Cardiac muscle cell (in vitro differentiated cells and primary cell): Measurements from ENCODE around the gene GPS1. TPM values are rescaled to one million over a fixed set of nuclear protein-coding genes. Genes with fewer than 3 reads are reported as not detected.

Experiments used
- DNase-seq, 2 donors: peaks; one replicate each; pipeline versions ENCODE4 v3.0.0 to v3.0.0-alpha.2; 2010 to 2017; ENCODE audit warnings: low read depth in 1 of 2, low spot score in 1 of 2
- H3K27ac ChIP-seq: fragments of 200-600 bp; sonication (generic); 2 replicates; pipeline ENCODE4 v1.5.1; 2016
- H3K27me3 ChIP-seq: fragments of 200-600 bp; sonication (generic); 2 replicates; pipeline ENCODE4 v1.6.0; 2016; ENCODE audit warnings: control low read depth
- H3K36me3 ChIP-seq: fragments of 200-600 bp; sonication (generic); 2 replicates; pipeline ENCODE4 v1.5.1; 2016; ENCODE audit warnings: control low read depth
- H3K4me1 ChIP-seq: fragments of 200-600 bp; sonication (generic); 2 replicates; pipeline ENCODE4 v1.8.1; 2017; ENCODE audit warnings: low read depth, mild to moderate bottlenecking, mixed run types
- H3K4me3 ChIP-seq: fragments of 200-600 bp; sonication (generic); 2 replicates; pipeline ENCODE4 v1.5.1; 2016; ENCODE audit warnings: mild to moderate bottlenecking
- H3K9me3 ChIP-seq: fragments of 200-600 bp; sonication (generic); 2 replicates; pipeline ENCODE4 v1.5.1; 2017; ENCODE audit warnings: low read depth, mild to moderate bottlenecking, control low read depth
- polyA plus RNA-seq: library from polyadenylated mRNA; unstranded; fragments of >200 nt; fragmentation: Nextera tagmentation; extraction: Ambion mirVana; gene quantifications from 2 replicates; pipeline ENCODE4 v1.2.1, GENCODE V29; 2016
- total RNA-seq: library from RNA; depleted of rRNA; stranded (reverse); fragments of >200 nt; gene quantifications from 2 replicates; pipeline ENCODE4 v1.2.3, GENCODE V29; 2016
- TF ChIP-seq, protein P1 (sequence below): IDR thresholded peaks from 2 replicates; pipeline ENCODE4 v1.5.1; 2012; ENCODE audit warnings: low read depth, mild to moderate bottlenecking, low read length

The GPS1 gene
- total and polyA plus RNA-seq, 2 experiments from 2014 or later, result 231 to 257 TPM

DNA sequence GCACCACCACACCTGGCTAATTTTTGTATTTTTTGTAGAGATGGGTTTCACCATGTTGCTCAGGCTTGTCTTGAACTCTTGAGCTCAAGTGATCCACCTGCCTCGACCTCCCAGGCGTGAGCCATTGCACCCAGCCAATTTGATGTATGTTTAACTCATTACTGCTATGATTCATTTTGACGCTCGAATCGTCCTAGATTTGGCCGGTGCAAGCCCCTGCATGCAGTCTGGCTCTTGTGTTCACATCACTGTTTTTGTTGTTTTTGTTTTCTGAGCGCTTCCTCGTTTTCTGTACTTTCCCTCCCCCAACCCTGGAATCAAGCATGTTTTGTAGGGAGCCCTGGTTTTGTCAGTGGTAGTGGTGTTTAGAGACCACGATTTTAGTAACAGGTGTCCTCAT, 21.7 kb downstream of the GPS1 start:
- DNase-seq, result no peak
- Histone ChIP-seq H3K36me3 (peaks cover 3% of the 10 kb centered on the region), H3K9me3 (no peaks in the 10 kb centered on the region), H3K27me3 (no peaks in the 10 kb centered on the region), H3K27ac (no peak overlapping the region), H3K4me3 (no peak overlapping the region), H3K4me1 (no peaks in the 10 kb centered on the region)
- TF ChIP-seq, protein P1, sequence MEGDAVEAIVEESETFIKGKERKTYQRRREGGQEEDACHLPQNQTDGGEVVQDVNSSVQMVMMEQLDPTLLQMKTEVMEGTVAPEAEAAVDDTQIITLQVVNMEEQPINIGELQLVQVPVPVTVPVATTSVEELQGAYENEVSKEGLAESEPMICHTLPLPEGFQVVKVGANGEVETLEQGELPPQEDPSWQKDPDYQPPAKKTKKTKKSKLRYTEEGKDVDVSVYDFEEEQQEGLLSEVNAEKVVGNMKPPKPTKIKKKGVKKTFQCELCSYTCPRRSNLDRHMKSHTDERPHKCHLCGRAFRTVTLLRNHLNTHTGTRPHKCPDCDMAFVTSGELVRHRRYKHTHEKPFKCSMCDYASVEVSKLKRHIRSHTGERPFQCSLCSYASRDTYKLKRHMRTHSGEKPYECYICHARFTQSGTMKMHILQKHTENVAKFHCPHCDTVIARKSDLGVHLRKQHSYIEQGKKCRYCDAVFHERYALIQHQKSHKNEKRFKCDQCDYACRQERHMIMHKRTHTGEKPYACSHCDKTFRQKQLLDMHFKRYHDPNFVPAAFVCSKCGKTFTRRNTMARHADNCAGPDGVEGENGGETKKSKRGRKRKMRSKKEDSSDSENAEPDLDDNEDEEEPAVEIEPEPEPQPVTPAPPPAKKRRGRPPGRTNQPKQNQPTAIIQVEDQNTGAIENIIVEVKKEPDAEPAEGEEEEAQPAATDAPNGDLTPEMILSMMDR, result no peak

DNA sequence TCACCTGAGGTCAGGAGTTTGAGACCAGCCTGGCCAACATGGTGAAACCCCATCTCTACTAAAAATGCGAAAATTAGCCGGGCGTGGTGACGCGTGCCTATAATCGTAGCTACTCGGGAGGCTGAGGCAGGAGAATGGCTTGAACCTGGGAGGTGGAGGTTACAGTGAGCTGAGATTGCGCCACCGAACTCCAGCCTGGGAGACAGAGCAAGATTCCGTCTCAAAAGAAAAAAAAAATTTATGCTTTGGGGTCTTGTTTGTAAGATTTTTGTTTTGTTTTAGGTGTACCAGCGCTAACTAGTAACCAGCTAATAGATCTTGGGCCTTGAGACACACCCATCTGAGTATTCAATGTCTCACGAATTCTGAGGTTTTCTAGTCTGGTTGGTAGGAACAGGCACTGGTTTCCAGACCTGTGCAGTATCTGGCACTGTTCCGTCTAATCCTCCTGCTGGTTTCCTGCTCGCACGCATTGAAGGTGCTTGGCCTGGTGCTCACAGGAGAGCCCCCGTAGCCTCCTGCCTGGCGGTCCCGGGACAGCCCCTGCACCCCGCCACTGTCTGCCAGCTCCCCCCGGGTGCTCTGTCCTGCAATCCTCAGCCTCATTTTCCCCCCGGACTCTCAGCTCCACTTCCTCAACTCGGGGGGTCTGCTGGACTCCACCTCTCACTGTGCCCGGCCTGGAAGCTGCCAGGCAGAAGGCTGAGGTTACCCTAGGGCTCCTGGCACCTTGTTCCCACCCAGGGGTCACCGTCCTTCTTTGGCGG, 24.5 kb downstream of the GPS1 start:
- TF ChIP-seq, protein P1, result no peak
- H3K27ac ChIP-seq, result no peak overlapping the region
- H3K4me3 ChIP-seq, result no peak overlapping the region
- H3K9me3 ChIP-seq, result no peaks in the 10 kb centered on the region
- no peaks in the 10 kb centered on the region for H3K27me3 ChIP-seq
- H3K36me3 ChIP-seq, result peaks cover 22% of the 10 kb centered on the region
- peak in 1 of 2 donors; percentile 8 for DNase-seq
- H3K4me1 ChIP-seq, result no peaks in the 10 kb centered on the region

DNA sequence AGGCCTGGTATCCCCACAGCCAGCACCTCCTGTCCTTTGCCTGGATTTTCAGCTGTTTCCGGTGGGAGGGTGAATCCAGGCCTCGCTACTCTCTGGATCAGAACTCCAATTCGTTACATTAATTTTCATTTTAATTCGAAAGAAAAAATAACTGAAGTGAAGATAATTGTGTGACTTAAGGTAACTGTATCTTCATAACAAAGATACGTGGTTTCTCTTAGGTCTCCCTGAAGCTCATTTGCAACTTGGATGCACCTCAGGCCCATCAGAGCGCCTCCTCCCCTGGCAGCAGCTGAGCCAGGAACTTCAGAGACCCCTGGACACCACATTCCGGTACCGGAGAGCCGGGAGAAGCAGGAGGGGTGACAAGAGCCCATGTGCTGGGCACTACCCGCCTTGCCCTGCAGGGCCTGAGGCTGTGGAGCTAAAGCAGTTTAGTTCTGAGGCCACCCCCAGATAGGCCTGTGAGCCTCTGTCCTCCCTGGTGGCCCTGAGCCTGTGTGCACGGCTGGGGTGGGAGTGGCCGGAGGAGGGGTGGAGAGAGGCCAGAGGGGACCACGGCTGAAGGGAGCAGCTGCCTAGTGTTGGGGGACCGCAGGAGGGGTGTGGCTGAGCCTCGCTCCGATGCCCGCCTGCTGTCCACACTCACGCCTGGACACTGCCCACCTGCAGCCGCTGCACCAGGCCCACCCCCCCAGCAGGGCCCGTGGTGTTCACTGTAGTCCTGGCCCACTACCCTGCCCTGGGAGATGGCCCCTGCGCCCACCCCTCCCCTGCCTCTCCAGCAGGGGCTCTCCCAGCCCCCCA, 25.3 kb downstream of the GPS1 start:
- Histone ChIP-seq H3K36me3 (peaks cover 27% of the 10 kb centered on the region), H3K27me3 (no peaks in the 10 kb centered on the region), H3K4me3 (no peak overlapping the region), H3K4me1 (no peaks in the 10 kb centered on the region), H3K9me3 (no peaks in the 10 kb centered on the region), H3K27ac (peak overlapping the region; percentile 51)
- no peak for DNase-seq
- TF ChIP-seq, protein P1, result no peak

DNA sequence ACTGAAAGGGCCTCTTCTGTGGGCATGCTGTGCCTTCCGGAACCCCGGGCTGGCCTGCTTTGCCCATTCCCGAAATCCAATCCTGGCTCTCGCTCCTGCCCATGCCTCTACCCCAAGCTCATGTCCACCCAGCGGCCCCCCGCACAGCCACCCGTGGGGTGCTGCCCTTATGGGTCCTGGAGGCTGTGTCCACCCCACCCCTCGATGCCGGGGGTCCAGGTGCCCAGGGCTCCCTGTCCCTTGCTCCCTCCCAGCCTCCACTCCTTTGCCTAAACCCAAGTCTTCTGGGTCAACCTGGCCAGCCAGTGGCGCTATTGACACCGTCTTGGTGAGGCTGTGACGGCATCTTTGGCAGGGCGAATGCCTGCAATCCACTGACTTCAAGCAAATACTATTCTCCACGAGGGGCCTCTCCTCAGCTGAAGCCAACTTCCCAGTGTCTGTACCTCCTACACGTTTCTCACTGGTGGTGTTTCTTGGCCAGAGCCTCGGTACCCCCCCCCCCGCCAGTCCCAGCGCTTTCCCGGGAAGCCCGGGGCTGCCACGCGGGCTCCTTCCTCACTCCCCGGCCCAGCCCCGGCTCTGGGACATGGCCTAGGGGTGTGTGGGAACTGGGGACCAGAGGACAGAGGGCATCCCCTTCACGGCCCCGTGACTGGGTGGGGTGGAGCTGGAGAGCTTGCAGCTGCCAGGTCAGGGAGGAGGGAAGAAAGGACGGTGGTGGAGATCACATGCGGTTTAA, 26.1 kb downstream of the GPS1 start:
- Histone ChIP-seq H3K9me3 (no peaks in the 10 kb centered on the region), H3K36me3 (peaks cover 30% of the 10 kb centered on the region), H3K27me3 (no peaks in the 10 kb centered on the region), H3K4me3 (no peak overlapping the region), H3K27ac (peak overlapping the region; percentile 51), H3K4me1 (no peaks in the 10 kb centered on the region)
- TF ChIP-seq, protein P1, result no peak
- peak in 1 of 2 donors; percentile 20 for DNase-seq

- H3K4me3 ChIP-seq, result no peak overlapping the region
- H3K36me3 ChIP-seq, result peaks cover 37% of the 10 kb centered on the region
- H3K9me3 ChIP-seq, result no peaks in the 10 kb centered on the region
- no peaks in the 10 kb centered on the region for H3K4me1 ChIP-seq
- H3K27me3 ChIP-seq, result no peaks in the 10 kb centered on the region
- no peak overlapping the region for H3K27ac ChIP-seq
- DNase-seq, result no peak
- TF ChIP-seq, protein P1, result no peak
These were observed 26.7 kb downstream of the GPS1 start for GRCh38 chr17:82078433-82078832.
